Fibroblast of skin of left biceps (primary cell): ENCODE data around the gene NKX1-2.
A peak's percentile ranks its signal among the peaks of the same experiment; 100 is the strongest.

ENCODE experiments used
- DNase-seq, 2 experiments: peaks; one replicate each; pipeline ENCODE4 v3.0.0-alpha.2; 2013; ENCODE audit warnings: low read depth in 2 of 2

NKX1-2 gene

GRCh38 chr10:124474514-124475070, 24.8 kb upstream of the NKX1-2 start:
- DNase-seq, result no peak

- DNase-seq, result no peak
Measured at GRCh38 chr10:124473070-124473469, 23.2 kb upstream of the NKX1-2 start.

- DNase-seq, result no peak
Measured at GRCh38 chr10:124472071-124472470, 22.2 kb upstream of the NKX1-2 start.

DNA sequence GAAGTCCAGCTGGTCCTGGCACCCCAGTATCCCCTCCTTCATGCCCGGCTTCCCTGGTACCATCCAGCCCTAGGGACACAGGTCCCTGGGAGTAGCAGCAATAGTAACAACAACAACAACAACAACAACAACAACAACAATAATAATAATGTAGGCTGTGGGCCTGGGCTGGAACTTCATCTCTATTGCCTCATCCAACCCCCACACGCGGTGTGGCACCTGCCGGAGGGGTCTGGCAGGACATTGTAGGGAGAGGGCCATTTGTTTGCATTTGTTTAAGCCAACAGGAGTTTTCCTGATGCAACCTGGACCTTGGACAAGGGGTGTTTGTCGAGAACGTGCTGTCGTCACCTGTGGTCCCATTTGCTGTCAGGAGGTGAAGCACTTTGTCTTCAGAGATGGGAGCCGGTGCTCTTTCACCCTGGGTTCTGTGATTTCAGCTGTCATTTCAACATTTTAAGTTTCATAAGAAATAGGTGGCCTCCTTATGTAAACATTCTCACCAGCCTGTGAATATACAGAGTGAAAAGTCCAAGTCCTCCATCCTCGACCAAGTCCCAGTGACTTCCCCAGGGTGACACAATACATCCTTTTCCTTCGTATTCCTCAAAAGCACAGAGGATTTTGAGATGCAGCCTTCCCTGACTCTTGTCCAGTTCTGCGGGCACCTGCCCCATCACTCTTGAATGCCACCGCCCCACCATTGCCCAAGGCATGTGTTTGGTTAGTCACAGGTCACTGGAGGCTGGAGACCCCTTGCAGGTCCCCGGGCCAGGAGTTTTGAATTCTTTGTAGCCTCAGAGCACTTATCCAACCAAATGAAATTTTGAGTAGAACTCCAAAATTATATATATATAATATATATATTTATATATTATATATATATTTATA, 21.0 kb upstream of the NKX1-2 start:
- no peak for DNase-seq

GRCh38 chr10:124469956-124470484, 20.2 kb upstream of the NKX1-2 start:
- no peak for DNase-seq

- DNase-seq, result no peak
Measured at GRCh38 chr10:124468624-124469023, 18.8 kb upstream of the NKX1-2 start.

DNA sequence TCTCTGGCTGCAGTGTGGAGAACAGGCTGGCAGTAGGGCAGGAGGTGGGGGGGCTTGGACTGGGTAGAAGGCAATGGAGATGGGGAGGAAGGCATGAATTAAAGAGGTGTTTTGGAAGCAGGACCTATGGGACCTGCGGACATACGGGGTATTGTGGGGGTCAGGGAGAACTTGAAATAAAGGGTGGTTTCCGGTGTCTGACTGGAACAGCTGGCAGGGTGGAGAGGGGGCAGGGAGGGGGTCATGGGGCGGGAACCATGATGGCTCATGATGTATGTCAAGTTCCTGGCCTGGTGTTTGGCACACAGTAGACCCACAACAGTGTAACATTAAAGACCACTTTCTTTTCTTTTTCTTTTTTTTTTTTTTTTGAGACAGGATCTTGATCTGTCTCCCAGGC, 17.3 kb upstream of the NKX1-2 start:
- DNase-seq, result no peak

GRCh38 chr10:124465777-124466488, 16.1 kb upstream of the NKX1-2 start:
- no peak for DNase-seq

DNA sequence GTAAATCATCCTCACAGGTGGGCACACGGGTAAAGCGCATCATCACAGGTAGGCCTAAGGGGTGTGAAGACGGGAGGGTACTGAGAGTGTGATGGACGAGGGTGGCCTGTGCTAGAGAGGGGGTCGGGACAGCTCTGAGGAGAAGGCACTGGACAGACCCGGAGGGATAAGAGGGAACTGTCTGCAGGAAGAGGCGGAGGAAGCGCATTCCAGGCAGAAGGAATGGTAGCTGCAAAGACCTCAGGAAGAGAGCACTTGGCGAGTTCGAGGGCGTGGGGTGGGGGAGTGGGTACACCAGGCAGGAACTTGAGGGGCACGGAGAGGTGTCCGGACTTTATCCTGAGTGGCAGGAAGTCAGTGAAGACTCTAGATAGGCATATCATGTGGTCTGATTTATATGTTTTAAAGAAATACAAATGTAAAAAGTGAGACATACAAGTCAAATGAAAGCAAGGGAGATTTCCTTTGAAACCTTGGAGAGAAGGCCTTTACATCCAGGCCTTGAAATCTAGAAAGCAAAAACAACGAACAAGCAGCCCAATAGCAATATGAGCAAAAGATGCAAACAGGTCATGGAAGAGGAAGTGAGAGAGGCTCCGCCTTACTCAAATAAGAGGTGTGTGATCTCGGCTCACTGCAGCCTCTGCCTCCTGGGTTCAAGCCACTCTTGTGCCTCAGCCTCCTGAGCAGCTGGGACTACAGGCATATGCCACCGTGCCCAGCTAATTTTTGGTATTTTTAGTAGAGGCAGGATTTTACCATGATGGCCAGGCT, 15.4 kb upstream of the NKX1-2 start:
- no peak for DNase-seq

DNA sequence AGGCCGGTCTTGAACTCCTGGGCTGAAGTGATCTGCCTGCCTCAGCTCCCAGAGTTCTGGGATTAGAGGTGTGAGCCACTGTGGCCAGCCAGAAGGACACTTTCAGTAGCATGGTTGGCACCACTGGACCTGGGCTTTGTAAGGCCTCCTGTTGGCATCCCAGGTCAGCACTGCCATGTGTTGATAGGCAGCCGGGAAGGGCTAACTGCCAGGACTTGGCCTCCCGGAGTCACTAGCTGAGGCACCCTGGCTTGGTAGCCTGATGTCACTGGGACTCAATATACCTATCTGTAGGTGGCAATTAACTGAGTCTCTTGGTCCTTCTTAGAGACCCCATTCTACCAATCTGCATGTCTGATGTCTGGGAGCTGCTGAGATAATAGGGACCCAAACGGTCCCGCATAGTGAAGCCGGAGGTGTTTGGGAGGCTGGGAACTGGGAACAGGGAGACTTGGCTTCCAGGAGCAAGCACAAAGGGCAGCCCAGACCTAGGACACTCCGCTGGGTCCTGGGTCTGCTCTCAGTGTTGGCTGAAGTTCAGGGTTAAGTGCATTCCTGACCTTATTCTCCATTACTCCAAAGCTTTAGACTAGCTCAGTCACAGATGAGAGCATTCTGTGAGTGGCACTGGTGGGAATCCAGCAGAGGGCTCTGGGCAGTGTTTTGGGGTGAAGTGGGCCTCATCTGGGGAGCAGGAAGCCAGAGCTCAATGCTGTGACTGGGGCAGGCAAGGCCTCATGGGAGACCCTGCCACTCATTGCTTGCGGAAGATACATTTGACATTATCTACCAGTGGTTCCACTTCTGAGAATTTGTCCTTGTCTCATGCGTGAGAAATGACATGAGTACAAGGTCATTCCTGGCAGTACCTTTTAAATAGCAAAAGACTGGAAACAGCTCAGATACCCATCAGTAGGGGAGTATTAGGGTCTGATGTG, 14.5 kb upstream of the NKX1-2 start:
- no peak for DNase-seq

GRCh38 chr10:124462348-124462695, 12.5 kb upstream of the NKX1-2 start:
- no peak for DNase-seq

DNA sequence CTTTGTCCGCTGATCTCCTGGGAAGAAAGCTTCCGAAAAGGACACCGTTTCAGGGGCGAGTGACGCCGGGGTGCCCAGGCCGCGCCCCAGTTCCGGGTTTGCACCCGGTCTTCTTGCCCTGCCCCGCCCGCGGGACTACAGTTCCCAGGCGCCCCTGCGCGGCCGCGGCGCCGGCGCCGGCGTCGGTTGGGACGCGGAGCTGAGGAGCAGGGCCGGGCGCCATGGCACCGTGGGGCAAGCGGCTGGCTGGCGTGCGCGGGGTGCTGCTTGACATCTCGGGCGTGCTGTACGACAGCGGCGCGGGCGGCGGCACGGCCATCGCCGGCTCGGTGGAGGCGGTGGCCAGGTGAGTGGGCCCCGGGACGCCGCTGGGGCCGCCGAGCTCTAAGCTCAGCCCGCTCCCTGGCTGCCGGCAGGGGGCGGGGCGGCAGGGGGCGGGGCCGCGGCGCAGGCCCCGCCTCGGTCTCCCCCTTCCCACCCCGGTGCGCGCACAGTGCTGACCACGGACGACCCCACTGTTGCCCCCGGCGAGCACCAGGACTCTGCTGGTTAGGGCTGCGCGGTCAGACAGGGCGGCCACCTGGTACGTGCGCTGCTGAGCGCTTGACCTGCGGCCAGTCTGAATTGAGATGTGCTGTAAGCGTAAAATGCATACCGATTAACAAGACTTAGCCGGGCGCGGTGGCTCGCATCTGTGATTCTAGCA, 12.0 kb upstream of the NKX1-2 start, which contains the start of gene LHPP:
Gene LHPP, plus strand, starts transcription at position 182 of the 706 bp plus-strand sequence. Its CDS starts 40 bp downstream, at position 222.
- DNase-seq, result peak; percentile 37 to 38

- no peak for DNase-seq
Measured at GRCh38 chr10:124460144-124460543, 10.3 kb upstream of the NKX1-2 start.

GRCh38 chr10:124459395-124459794, 9.6 kb upstream of the NKX1-2 start:
- no peak for DNase-seq

DNA sequence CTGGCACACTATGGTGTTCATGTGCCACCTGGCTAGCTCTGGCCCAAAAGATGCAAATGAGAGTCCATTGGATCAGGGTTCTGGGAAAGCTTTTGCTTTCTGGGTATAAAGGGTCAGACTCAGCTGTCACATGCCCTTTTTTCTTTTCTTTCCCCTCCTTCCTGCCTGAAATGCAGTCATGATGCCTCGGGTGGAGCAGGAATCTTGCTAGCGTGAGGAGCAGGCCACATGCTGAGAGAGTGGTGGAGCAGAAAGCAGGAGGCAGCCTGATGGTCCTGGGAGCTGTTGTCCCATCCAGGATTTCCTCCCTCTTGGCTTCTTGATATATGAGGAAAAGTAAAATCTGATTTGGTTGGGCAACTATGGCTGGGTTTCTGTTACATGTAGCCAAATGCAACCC, 9.1 kb upstream of the NKX1-2 start:
- DNase-seq, result no peak

DNA sequence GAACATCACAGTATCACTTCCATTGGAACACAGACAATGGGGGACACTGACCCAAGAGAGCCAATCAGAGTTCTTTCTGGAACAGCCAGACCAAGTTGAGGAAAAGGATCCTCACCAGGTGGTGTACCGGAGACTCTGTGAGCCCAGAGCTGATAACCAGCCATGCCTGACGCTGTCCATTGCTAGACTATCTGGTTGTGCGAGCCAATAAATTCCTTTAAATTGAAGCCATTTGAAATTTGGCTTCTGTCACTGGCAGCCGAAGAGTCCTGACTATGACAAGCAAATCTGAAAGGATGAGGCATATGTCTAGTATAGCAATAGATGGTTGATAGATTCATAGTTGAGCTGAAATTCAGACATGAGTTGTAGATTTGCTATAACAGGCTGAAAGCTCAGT, 8.6 kb upstream of the NKX1-2 start:
- no peak for DNase-seq

DNA sequence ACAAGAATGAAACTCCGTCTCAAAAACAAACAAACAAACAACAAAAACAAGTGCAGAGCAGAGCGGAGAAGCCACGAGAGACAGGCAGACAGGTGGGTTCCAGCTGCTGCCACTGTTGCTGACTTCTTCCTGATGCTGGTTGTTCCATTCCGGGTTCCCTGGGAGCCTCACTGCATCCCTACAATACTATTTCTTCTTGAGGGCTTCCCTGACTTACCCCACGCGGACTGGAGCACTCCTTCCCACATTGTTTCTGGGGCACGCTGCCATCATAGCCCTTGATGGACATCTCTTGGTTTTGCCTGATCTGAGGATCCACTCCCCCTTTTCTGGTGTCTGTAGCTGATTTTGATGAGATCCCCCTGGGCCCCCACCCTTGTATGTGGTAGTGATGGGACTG, 5.6 kb upstream of the NKX1-2 start:
- DNase-seq, result no peak

GRCh38 chr10:124453960-124454610, 4.2 kb upstream of the NKX1-2 start:
- no peak for DNase-seq

DNA sequence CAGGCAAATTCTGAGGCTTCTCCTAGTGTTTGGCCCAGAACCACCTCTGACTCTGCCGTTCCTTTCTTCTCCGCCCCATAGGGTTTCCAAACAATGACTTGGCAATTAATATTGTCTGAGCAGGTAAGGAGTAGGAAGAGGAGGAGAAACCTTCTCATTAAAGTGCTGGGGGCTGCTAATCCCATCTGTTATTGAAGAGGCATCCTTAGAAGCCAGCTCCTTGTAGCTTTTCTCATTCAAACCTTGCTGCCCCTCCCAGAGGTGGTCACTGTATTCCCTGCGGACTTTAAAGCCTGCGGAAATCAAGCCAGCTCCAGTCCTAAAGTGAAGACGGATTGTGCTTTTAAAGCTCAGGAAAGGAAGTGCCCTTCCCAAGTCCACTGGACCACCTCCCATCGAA, 1.4 kb upstream of the NKX1-2 start:
- DNase-seq, result no peak

DNA sequence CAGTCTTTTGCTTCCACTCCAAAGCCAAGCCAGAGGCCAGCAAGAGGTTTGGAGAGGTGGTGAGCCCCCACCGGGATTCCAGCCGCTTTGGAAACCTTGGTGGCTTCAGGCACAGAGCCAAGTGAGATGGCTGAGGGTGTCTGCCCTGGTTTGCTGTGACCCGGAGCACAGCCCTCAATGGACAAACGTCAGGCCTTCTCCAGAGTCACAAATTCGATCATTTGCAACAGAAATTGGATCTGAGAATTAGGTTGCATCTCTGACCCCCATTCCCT, 885 bp upstream of the NKX1-2 start:
- DNase-seq, result no peak
